ENCODE results near the gene SMYD3.

DNA sequence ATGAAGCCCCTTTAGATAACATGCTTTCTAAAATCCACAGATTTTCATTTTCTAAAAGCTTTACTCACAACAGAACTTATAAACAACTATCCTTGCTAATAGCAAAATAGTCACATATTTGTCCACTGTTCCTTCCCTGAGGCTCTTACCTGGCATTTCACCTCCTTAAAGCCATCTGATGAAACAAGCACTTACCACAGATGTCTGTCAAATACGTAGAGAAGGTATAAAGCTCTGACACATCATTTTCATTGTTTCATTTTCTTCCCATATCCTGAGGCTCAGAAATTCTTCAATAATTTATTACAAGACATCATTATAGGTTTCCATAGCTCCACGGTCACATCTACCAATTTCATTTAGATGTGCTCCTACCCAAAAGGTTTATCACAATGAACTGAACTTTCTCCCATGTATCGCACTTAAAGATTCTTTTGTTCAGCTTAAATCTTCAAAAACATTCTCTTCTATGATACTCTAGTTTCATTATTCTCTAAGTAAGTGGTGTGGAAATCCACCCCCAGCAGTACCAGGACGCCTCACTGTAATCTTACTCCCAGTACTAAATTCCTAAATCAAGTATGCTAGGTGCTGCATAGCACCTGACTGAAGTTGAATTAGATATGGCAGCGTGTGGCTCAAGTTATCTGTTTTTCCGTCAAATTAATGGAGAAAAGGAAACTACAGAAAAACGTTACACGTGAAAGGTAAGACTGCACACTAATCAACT lies 569.6 kb downstream of the SMYD3 start:
- TF ChIP-seq, protein P1, sequence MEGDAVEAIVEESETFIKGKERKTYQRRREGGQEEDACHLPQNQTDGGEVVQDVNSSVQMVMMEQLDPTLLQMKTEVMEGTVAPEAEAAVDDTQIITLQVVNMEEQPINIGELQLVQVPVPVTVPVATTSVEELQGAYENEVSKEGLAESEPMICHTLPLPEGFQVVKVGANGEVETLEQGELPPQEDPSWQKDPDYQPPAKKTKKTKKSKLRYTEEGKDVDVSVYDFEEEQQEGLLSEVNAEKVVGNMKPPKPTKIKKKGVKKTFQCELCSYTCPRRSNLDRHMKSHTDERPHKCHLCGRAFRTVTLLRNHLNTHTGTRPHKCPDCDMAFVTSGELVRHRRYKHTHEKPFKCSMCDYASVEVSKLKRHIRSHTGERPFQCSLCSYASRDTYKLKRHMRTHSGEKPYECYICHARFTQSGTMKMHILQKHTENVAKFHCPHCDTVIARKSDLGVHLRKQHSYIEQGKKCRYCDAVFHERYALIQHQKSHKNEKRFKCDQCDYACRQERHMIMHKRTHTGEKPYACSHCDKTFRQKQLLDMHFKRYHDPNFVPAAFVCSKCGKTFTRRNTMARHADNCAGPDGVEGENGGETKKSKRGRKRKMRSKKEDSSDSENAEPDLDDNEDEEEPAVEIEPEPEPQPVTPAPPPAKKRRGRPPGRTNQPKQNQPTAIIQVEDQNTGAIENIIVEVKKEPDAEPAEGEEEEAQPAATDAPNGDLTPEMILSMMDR (IDR thresholded peaks at IDR 0.05) = no peak
- no peak for TF ChIP-seq POLR2A (IDR thresholded peaks at IDR 0.05)
